GM19193 (cell line): Measurements from ENCODE around the gene CXXC5.
A peak's percentile ranks its signal among the peaks of the same experiment; 100 is the strongest.

Experiments used
- POLR2A ChIP-seq: IDR thresholded peaks from 4 replicates; pipeline ENCODE4 v1.6.1; 2011; ENCODE audit not compliant: insufficient read depth, insufficient read length; ENCODE audit errors: extremely low read depth

The CXXC5 gene

GRCh38 chr5:139698490-139699146, 50.5 kb downstream of the CXXC5 start:
- no peak for TF ChIP-seq POLR2A

GRCh38 chr5:139699351-139699750, 51.2 kb downstream of the CXXC5 start:
- TF ChIP-seq POLR2A, result no peak

GRCh38 chr5:139700711-139701055, 52.5 kb downstream of the CXXC5 start:
- TF ChIP-seq POLR2A, result no peak

- no peak for TF ChIP-seq POLR2A
Observed at GRCh38 chr5:139701056-139701741, 53.0 kb downstream of the CXXC5 start.

GRCh38 chr5:139702548-139702947, 54.4 kb downstream of the CXXC5 start:
- TF ChIP-seq POLR2A, result no peak

- no peak for TF ChIP-seq POLR2A
Observed at GRCh38 chr5:139704748-139705147, 56.6 kb downstream of the CXXC5 start.

- no peak for TF ChIP-seq POLR2A
Observed at GRCh38 chr5:139705191-139705590, 57.0 kb downstream of the CXXC5 start.

- TF ChIP-seq POLR2A, result no peak
Observed at GRCh38 chr5:139705655-139706587, 57.8 kb downstream of the CXXC5 start.

- no peak for TF ChIP-seq POLR2A
Observed at GRCh38 chr5:139707445-139708003, 59.4 kb downstream of the CXXC5 start.

- TF ChIP-seq POLR2A, result no peak
Observed at GRCh38 chr5:139708434-139708861, 60.3 kb downstream of the CXXC5 start.

- no peak for TF ChIP-seq POLR2A
Observed at GRCh38 chr5:139708877-139709581, 60.9 kb downstream of the CXXC5 start.

GRCh38 chr5:139709582-139710318, 61.6 kb downstream of the CXXC5 start:
- no peak for TF ChIP-seq POLR2A

GRCh38 chr5:139710319-139711066, 62.3 kb downstream of the CXXC5 start:
- TF ChIP-seq POLR2A, result no peak

GRCh38 chr5:139711067-139711905, 63.1 kb downstream of the CXXC5 start:
- TF ChIP-seq POLR2A, result peak; percentile 17
